ENCODE results near the gene KCNQ2.

GRCh38 chr20:63394069-63394919, 78.2 kb downstream of the KCNQ2 start:
- TF ChIP-seq EZH2phosphoT487 (IDR thresholded peaks at IDR 0.05; ENCODE audit: borderline replicate concordance) (no peak), CEBPB (IDR thresholded peaks at IDR 0.05; ENCODE audit: low read depth) (no peak), EZH2 (IDR thresholded peaks at IDR 0.05) (no peak), CTCF (IDR thresholded peaks at IDR 0.05 in 2 of 3, conservative IDR thresholded peaks at IDR 0.05 in 1 of 3; ENCODE audit: borderline replicate concordance in 1 of 3, insufficient read depth in 1 of 3, low read depth in 2 of 3, low read length in 2 of 3) (no peak), POLR2A (IDR thresholded peaks at IDR 0.05; ENCODE audit: borderline replicate concordance, extremely low read depth, insufficient read depth, insufficient read length) (no peak), SP1 (IDR thresholded peaks at IDR 0.05; ENCODE audit: low read depth) (no peak)
- TF ChIP-seq, protein P1, sequence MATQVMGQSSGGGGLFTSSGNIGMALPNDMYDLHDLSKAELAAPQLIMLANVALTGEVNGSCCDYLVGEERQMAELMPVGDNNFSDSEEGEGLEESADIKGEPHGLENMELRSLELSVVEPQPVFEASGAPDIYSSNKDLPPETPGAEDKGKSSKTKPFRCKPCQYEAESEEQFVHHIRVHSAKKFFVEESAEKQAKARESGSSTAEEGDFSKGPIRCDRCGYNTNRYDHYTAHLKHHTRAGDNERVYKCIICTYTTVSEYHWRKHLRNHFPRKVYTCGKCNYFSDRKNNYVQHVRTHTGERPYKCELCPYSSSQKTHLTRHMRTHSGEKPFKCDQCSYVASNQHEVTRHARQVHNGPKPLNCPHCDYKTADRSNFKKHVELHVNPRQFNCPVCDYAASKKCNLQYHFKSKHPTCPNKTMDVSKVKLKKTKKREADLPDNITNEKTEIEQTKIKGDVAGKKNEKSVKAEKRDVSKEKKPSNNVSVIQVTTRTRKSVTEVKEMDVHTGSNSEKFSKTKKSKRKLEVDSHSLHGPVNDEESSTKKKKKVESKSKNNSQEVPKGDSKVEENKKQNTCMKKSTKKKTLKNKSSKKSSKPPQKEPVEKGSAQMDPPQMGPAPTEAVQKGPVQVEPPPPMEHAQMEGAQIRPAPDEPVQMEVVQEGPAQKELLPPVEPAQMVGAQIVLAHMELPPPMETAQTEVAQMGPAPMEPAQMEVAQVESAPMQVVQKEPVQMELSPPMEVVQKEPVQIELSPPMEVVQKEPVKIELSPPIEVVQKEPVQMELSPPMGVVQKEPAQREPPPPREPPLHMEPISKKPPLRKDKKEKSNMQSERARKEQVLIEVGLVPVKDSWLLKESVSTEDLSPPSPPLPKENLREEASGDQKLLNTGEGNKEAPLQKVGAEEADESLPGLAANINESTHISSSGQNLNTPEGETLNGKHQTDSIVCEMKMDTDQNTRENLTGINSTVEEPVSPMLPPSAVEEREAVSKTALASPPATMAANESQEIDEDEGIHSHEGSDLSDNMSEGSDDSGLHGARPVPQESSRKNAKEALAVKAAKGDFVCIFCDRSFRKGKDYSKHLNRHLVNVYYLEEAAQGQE (IDR thresholded peaks at IDR 0.05; ENCODE audit: low read depth) = no peak

All from HCT116 (cell line).